ENCODE results near the gene ASB10. TPM values are rescaled to one million over a fixed set of nuclear protein-coding genes. Genes with fewer than 3 reads are reported as not detected.

The ASB10 gene
- total and polyA plus RNA-seq, 2 of the 13 experiments (the other 11 are each of a cell fraction or from before 2014, with no cell fraction given) = not detected

DNA sequence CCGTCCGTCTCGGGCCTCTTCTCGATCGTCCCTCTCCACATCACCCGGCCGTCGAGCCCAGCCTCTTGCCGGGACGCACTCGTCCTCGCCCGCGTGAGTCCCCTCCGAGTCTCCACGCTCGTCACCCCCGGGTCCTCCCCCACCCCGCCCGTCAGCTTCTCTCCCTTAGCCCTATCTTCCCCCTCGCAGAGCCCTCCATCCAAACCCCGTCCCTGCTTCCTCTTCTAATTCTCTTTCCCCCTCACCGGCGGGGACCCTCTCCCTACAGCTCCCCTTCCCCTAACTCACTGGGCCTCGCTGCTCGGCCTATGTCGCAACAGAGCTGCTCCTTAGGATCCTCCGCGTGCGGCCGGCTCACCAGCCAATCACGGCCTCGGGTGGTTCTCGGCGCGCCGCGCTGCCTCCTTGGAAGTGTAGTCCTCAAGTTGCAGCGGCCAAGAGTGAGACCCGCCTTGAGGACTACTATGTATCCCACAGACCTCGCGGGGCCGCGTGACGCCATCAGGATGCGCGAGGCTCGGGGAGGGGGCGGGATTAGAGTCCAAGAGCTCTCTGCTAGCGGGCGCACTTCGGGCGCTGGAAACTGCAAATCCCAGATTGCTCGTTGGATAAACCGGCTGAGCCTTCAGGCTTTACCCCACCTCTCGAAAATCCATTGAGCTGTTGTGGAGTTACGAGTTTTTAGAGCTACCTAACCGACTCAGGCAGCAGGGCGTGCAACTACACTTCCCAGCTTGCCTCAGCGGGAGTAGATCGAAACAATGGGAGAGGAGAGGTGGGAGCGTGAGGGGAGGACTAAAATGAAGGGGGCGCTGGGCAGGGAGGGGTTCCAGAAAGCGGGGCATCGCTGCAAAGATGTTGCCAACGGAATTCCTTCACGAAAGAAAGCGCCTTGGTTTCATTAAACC is 40.1 kb upstream of the ASB10 start, which contains the start of gene ABCF2 (continued):
- TF ChIP-seq, protein P1, sequence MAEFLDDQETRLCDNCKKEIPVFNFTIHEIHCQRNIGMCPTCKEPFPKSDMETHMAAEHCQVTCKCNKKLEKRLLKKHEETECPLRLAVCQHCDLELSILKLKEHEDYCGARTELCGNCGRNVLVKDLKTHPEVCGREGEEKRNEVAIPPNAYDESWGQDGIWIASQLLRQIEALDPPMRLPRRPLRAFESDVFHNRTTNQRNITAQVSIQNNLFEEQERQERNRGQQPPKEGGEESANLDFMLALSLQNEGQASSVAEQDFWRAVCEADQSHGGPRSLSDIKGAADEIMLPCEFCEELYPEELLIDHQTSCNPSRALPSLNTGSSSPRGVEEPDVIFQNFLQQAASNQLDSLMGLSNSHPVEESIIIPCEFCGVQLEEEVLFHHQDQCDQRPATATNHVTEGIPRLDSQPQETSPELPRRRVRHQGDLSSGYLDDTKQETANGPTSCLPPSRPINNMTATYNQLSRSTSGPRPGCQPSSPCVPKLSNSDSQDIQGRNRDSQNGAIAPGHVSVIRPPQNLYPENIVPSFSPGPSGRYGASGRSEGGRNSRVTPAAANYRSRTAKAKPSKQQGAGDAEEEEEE (CRISPR knock-in tag; IDR thresholded peaks at IDR 0.05; ENCODE audit: borderline replicate concordance) = no peak; the same call in 1 of the 2 replicates
- peak; percentile 54; the same call in 1 of the 2 replicates for TF ChIP-seq MEF2D (CRISPR knock-in tag; IDR thresholded peaks at IDR 0.05)
- TF ChIP-seq, protein P2, sequence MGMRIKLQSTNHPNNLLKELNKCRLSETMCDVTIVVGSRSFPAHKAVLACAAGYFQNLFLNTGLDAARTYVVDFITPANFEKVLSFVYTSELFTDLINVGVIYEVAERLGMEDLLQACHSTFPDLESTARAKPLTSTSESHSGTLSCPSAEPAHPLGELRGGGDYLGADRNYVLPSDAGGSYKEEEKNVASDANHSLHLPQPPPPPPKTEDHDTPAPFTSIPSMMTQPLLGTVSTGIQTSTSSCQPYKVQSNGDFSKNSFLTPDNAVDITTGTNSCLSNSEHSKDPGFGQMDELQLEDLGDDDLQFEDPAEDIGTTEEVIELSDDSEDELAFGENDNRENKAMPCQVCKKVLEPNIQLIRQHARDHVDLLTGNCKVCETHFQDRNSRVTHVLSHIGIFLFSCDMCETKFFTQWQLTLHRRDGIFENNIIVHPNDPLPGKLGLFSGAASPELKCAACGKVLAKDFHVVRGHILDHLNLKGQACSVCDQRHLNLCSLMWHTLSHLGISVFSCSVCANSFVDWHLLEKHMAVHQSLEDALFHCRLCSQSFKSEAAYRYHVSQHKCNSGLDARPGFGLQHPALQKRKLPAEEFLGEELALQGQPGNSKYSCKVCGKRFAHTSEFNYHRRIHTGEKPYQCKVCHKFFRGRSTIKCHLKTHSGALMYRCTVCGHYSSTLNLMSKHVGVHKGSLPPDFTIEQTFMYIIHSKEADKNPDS (CRISPR knock-in tag; IDR thresholded peaks at IDR 0.05) = peak; percentile 53; the same call in 1 of the 2 replicates
- TF ChIP-seq, protein P3, sequence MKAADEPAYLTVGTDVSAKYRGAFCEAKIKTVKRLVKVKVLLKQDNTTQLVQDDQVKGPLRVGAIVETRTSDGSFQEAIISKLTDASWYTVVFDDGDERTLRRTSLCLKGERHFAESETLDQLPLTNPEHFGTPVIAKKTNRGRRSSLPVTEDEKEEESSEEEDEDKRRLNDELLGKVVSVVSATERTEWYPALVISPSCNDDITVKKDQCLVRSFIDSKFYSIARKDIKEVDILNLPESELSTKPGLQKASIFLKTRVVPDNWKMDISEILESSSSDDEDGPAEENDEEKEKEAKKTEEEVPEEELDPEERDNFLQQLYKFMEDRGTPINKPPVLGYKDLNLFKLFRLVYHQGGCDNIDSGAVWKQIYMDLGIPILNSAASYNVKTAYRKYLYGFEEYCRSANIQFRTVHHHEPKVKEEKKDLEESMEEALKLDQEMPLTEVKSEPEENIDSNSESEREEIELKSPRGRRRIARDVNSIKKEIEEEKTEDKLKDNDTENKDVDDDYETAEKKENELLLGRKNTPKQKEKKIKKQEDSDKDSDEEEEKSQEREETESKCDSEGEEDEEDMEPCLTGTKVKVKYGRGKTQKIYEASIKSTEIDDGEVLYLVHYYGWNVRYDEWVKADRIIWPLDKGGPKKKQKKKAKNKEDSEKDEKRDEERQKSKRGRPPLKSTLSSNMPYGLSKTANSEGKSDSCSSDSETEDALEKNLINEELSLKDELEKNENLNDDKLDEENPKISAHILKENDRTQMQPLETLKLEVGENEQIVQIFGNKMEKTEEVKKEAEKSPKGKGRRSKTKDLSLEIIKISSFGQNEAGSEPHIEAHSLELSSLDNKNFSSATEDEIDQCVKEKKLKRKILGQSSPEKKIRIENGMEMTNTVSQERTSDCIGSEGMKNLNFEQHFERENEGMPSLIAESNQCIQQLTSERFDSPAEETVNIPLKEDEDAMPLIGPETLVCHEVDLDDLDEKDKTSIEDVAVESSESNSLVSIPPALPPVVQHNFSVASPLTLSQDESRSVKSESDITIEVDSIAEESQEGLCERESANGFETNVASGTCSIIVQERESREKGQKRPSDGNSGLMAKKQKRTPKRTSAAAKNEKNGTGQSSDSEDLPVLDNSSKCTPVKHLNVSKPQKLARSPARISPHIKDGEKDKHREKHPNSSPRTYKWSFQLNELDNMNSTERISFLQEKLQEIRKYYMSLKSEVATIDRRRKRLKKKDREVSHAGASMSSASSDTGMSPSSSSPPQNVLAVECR (CRISPR knock-in tag; IDR thresholded peaks at IDR 0.05; ENCODE audit: borderline replicate concordance) = peak; percentile 94
- TF ChIP-seq, protein P4, sequence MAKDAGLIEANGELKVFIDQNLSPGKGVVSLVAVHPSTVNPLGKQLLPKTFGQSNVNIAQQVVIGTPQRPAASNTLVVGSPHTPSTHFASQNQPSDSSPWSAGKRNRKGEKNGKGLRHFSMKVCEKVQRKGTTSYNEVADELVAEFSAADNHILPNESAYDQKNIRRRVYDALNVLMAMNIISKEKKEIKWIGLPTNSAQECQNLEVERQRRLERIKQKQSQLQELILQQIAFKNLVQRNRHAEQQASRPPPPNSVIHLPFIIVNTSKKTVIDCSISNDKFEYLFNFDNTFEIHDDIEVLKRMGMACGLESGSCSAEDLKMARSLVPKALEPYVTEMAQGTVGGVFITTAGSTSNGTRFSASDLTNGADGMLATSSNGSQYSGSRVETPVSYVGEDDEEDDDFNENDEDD (CRISPR knock-in tag; IDR thresholded peaks at IDR 0.05; ENCODE audit: borderline replicate concordance) = no peak
- no peak for TF ChIP-seq ZNF670 (CRISPR knock-in tag; IDR thresholded peaks at IDR 0.05; ENCODE audit: borderline replicate concordance)
- TF ChIP-seq SKI (IDR thresholded peaks at IDR 0.05; ENCODE audit: partially characterized antibody) = peak; percentile 21
- 0 out of 2 replicates have a peak, but pooled peaks have one; percentile 16 for TF ChIP-seq ZNF772 (CRISPR knock-in tag; IDR thresholded peaks at IDR 0.05)
- TF ChIP-seq TSC22D2 (CRISPR knock-in tag; IDR thresholded peaks at IDR 0.05; ENCODE audit: borderline replicate concordance) = no peak
- TF ChIP-seq, protein P5, sequence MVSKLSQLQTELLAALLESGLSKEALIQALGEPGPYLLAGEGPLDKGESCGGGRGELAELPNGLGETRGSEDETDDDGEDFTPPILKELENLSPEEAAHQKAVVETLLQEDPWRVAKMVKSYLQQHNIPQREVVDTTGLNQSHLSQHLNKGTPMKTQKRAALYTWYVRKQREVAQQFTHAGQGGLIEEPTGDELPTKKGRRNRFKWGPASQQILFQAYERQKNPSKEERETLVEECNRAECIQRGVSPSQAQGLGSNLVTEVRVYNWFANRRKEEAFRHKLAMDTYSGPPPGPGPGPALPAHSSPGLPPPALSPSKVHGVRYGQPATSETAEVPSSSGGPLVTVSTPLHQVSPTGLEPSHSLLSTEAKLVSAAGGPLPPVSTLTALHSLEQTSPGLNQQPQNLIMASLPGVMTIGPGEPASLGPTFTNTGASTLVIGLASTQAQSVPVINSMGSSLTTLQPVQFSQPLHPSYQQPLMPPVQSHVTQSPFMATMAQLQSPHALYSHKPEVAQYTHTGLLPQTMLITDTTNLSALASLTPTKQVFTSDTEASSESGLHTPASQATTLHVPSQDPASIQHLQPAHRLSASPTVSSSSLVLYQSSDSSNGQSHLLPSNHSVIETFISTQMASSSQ (IDR thresholded peaks at IDR 0.05; ENCODE audit: low read depth) = no peak
- TF ChIP-seq, protein P5 (CRISPR knock-in tag; IDR thresholded peaks at IDR 0.05; ENCODE audit: borderline replicate concordance) = peak; percentile 62; the same call in 1 of the 2 replicates
- TF ChIP-seq GTF3A (CRISPR knock-in tag; conservative IDR thresholded peaks at IDR 0.05) = 0 out of 2 replicates have a peak, but pooled peaks have one; percentile 30
- no peak for TF ChIP-seq PHB2 (IDR thresholded peaks at IDR 0.05; ENCODE audit: partially characterized antibody)
